H1 (cell line): ENCODE measurements around the gene CMIP. TPM values are rescaled to one million over a fixed set of nuclear protein-coding genes. Genes with fewer than 3 reads are reported as not detected.

Experiments used
- CTCF ChIA-PET: fragments of 300-600 bp; sonication (Branson Sonifier 250); formaldehyde crosslinking; loops from one replicate; lab custom pipeline; 2021; ENCODE audit not compliant: partially characterized antibody; lab: Charles Lee
- POLR2A ChIA-PET: fragments of 300-600 bp; sonication (Branson Sonifier 250); formaldehyde crosslinking; loops from one replicate; lab custom pipeline; 2021; ENCODE audit warnings: inconsistent platforms; ENCODE audit not compliant: partially characterized antibody; lab: Charles Lee
- DNase-seq, 2 experiments: peaks; one replicate each; pipeline versions ENCODE4 v3.0.0 to v3.0.0-alpha.2; 2010 to 2022; ENCODE audit warnings: low spot score in 2 of 2, low read depth in 1 of 2, mixed read lengths in 1 of 2
- FAIRE-seq: peaks from 2 replicates; lab custom pipeline; 2011; peaks lifted over from hg19 to GRCh38; lab: Jason Lieb, UNC
- H2AFZ ChIP-seq: 2 replicates; pipeline ENCODE4 v1.8.1; 2012; ENCODE audit warnings: low read length, inconsistent platforms
- H2AK5ac ChIP-seq: 2 replicates; pipeline ENCODE4 v1.6.1; 2013; ENCODE audit warnings: low read depth, low read length
- H2BK120ac ChIP-seq: replicated peaks from 2 replicates; pipeline ENCODE3; 2013; ENCODE audit warnings: low read depth, low read length, inconsistent platforms
- H2BK12ac ChIP-seq: 2 replicates; pipeline ENCODE4 v1.6.1; 2013; ENCODE audit warnings: low read depth, low read length
- H2BK15ac ChIP-seq: 2 replicates; pipeline ENCODE4 v1.6.1; 2013; ENCODE audit warnings: low read length
- H2BK20ac ChIP-seq: 2 replicates; pipeline ENCODE4 v1.6.1; 2013; ENCODE audit warnings: low read length
- H2BK5ac ChIP-seq: 2 replicates; pipeline ENCODE4 v1.6.1; 2013; ENCODE audit warnings: low read depth, low read length
- H3K14ac ChIP-seq: 2 replicates; pipeline ENCODE4 v1.6.1; 2013; ENCODE audit warnings: inconsistent platforms; ENCODE audit not compliant: insufficient read length
- H3K18ac ChIP-seq: 2 replicates; pipeline ENCODE4 v1.6.1; 2013; ENCODE audit warnings: low read length; ENCODE audit errors: extremely low read depth
- H3K23ac ChIP-seq: 2 replicates; pipeline ENCODE4 v1.6.1; 2013; ENCODE audit warnings: inconsistent platforms; ENCODE audit not compliant: insufficient read length
- H3K23me2 ChIP-seq: 2 replicates; pipeline ENCODE4 v1.6.1; 2013; ENCODE audit warnings: low read depth, low read length
- H3K27ac ChIP-seq: 2 replicates; pipeline ENCODE4 v1.6.1; 2011; ENCODE audit warnings: low read depth, low read length, inconsistent platforms
- H3K27me3 ChIP-seq, 4 experiments: replicated peaks in 1 of 4; 1 replicate in 1 of 4; 2 replicates in 3 of 4; pipeline versions ENCODE4 v1.6.1 to v1.8.1; 2011 to 2013; ENCODE audit warnings: low read length in 3 of 4, mild to moderate bottlenecking in 3 of 4, inconsistent platforms in 2 of 4, mixed read lengths in 2 of 4, moderate library complexity in 1 of 4; ENCODE audit not compliant: control insufficient read depth in 3 of 4, insufficient read depth in 3 of 4; ENCODE audit errors: extremely low read depth in 1 of 4
- H3K36me3 ChIP-seq, 4 experiments: 2 replicates each; pipeline versions ENCODE4 v1.6.1 to v1.8.1; 2011 to 2013; ENCODE audit warnings: mild to moderate bottlenecking in 4 of 4, low read length in 3 of 4, moderate library complexity in 2 of 4, control low read depth in 1 of 4, inconsistent platforms in 1 of 4; ENCODE audit not compliant: insufficient read depth in 4 of 4, control insufficient read depth in 2 of 4
- H3K4ac ChIP-seq: replicated peaks from 2 replicates; pipeline ENCODE3; 2013; ENCODE audit warnings: low read length, low read depth, mixed read lengths, inconsistent platforms; ENCODE audit not compliant: insufficient read length
- H3K4me1 ChIP-seq, 4 experiments: replicated peaks in 1 of 4; 1 replicate in 1 of 4; 2 replicates in 3 of 4; pipeline versions ENCODE4 v1.6.1 to v1.8.1; 2011 to 2013; ENCODE audit warnings: low read length in 3 of 4, inconsistent platforms in 2 of 4, mixed read lengths in 1 of 4; ENCODE audit not compliant: insufficient read depth in 4 of 4, control insufficient read depth in 3 of 4
- H3K4me2 ChIP-seq, 2 experiments: 2 replicates each; pipeline versions ENCODE4 v1.6.1 to v1.8.1; 2011 to 2013; ENCODE audit warnings: low read depth in 2 of 2, low read length in 2 of 2, control low read depth in 1 of 2, inconsistent platforms in 1 of 2, mild to moderate bottlenecking in 1 of 2; ENCODE audit not compliant: insufficient read depth in 1 of 2
- H3K4me3 ChIP-seq, 4 experiments: fragments of 200-600, 300-600 bp in 1 of 4; sonication (generic), shearing (Covaris generic), sonication (Bioruptor Twin) in 1 of 4; 2 replicates each; pipeline versions ENCODE4 v1.5.1 to v1.8.1; 2011 to 2016; ENCODE audit warnings: low read length in 4 of 4, low read depth in 3 of 4, control low read depth in 2 of 4, inconsistent platforms in 2 of 4, mild to moderate bottlenecking in 2 of 4, mixed read lengths in 1 of 4, moderate library complexity in 1 of 4; ENCODE audit not compliant: insufficient read depth in 2 of 4; ENCODE audit errors: extremely low read depth in 1 of 4
- H3K56ac ChIP-seq: replicated peaks from 2 replicates; pipeline ENCODE3; 2013; ENCODE audit warnings: low read depth, mild to moderate bottlenecking, mixed read lengths, low read length, inconsistent platforms; ENCODE audit not compliant: insufficient read length
- H3K79me1 ChIP-seq: 2 replicates; pipeline ENCODE4 v1.6.1; 2013; ENCODE audit warnings: low read depth, low read length, control low read depth
- H3K79me2 ChIP-seq, 2 experiments: 2 replicates each; pipeline versions ENCODE4 v1.6.1 to v1.8.1; 2012 to 2013; ENCODE audit warnings: low read length in 2 of 2, mild to moderate bottlenecking in 2 of 2, inconsistent platforms in 1 of 2; ENCODE audit not compliant: insufficient read depth in 2 of 2, control insufficient read depth in 1 of 2
- H3K9ac ChIP-seq, 4 experiments: replicated peaks in 1 of 4; 1 replicate in 1 of 4; 2 replicates in 3 of 4; pipeline versions ENCODE4 v1.6.1 to v1.8.1; 2011 to 2013; ENCODE audit warnings: low read depth in 3 of 4, low read length in 3 of 4, control low read depth in 2 of 4, mild to moderate bottlenecking in 2 of 4, moderate library complexity in 2 of 4, inconsistent platforms in 1 of 4; ENCODE audit errors: extremely low read depth in 1 of 4
- H3K9me3 ChIP-seq, 2 experiments: 2 replicates each; pipeline versions ENCODE4 v1.6.1 to v1.8.1; 2012 to 2013; ENCODE audit warnings: mild to moderate bottlenecking in 2 of 2, moderate library complexity in 2 of 2, control low read depth in 1 of 2, inconsistent platforms in 1 of 2, low read depth in 1 of 2, low read length in 1 of 2, mixed read lengths in 1 of 2; ENCODE audit not compliant: insufficient read depth in 2 of 2
- H4K20me1 ChIP-seq, 2 experiments: replicated peaks in 1 of 2; 2 replicates each; pipeline versions ENCODE3 to v1.8.1; 2011 to 2013; ENCODE audit warnings: inconsistent platforms in 2 of 2, low read length in 2 of 2, mild to moderate bottlenecking in 1 of 2; ENCODE audit not compliant: insufficient read depth in 2 of 2, control insufficient read depth in 1 of 2
- H4K5ac ChIP-seq: 2 replicates; pipeline ENCODE4 v1.6.1; 2013; ENCODE audit warnings: low read length, low read depth, mixed read lengths, inconsistent platforms; ENCODE audit not compliant: insufficient read length
- H4K8ac ChIP-seq: 2 replicates; pipeline ENCODE4 v1.8.0; 2013; ENCODE audit warnings: mild to moderate bottlenecking, moderate library complexity, low read length, inconsistent platforms; ENCODE audit not compliant: insufficient read depth; ENCODE audit errors: extremely low read depth
- H4K91ac ChIP-seq: replicated peaks from 2 replicates; pipeline ENCODE3; 2013; ENCODE audit warnings: low read length, mixed read lengths, inconsistent platforms; ENCODE audit not compliant: insufficient read length
- ASH2L ChIP-seq: fragments of 200-600, 300-600 bp; sonication (generic); IDR thresholded peaks from one replicate; pipeline ENCODE4 v1.7.1; 2017; ENCODE audit warnings: low read length
- GTF2F1 ChIP-seq: IDR thresholded peaks from 2 replicates; pipeline ENCODE4 v1.6.1; 2012; ENCODE audit warnings: low read depth, low read length, improper control_type of control experiment, borderline replicate concordance
- RAD21 ChIP-seq, 2 experiments: IDR thresholded peaks in 1 of 2; conservative IDR thresholded peaks in 1 of 2; 2 replicates each; pipeline ENCODE4 v1.6.1; 2011; ENCODE audit warnings: low read depth in 2 of 2, low read length in 2 of 2, improper control_type of control experiment in 1 of 2, inconsistent platforms in 1 of 2, mild to moderate bottlenecking in 1 of 2, moderate library complexity in 1 of 2
- RXRA ChIP-seq: IDR thresholded peaks from 2 replicates; pipeline ENCODE4 v1.6.1; 2011; ENCODE audit warnings: low read depth, mild to moderate bottlenecking, low read length, moderate library complexity; ENCODE audit not compliant: insufficient read depth
- WGBS, 2 experiments: shearing (Covaris generic) in 1 of 2; methylation state at CpG; one replicate each; pipeline versions ENCODE4 v1.1.6 to v1.1.7; 2013 to 2015; ENCODE audit warnings: low lambda C conversion rate in 2 of 2, mixed read lengths in 2 of 2, inconsistent platforms in 1 of 2, low coverage in 1 of 2, missing lambda C conversion rate in 1 of 2; ENCODE audit not compliant: insufficient replicate concordance in 2 of 2, insufficient coverage in 1 of 2, insufficient read length in 1 of 2; ENCODE audit errors: extremely low coverage in 1 of 2, missing lambda C conversion rate in 1 of 2; 5-methylcytosine and 5-hydroxymethylcytosine counted together
- polyA plus RNA-seq, 7 experiments: library from polyadenylated mRNA; depleted of rRNA in 3 of 7; stranded (reverse) in 5 of 7; unstranded in 2 of 7; fragments of >200 nt in 5 of 7; fragments of 200-250 nt in 2 of 7; gene quantifications; 1 replicate in 5 of 7; 2 replicates in 1 of 7; 4 replicates in 1 of 7; pipeline versions ENCODE4 v1.2.1 to v1.2.3, GENCODE V29; 2011 to 2013; ENCODE audit warnings: missing spikeins in 2 of 7, mixed read lengths in 2 of 7
- total RNA-seq: library from RNA; stranded (reverse); fragmentation: NEBNext Ultra II Directional; extraction: Animal tissue kit (Norgen Biotek cat#: 25700); gene quantifications from 2 replicates; pipeline ENCODE4 v1.2.1, GENCODE V29; 2021

The CMIP gene
- total and polyA plus RNA-seq, 2 of the 8 experiments (the other 6 are each of a cell fraction or from before 2014, with no cell fraction given), result 7.9 to 53.2 TPM

DNA sequence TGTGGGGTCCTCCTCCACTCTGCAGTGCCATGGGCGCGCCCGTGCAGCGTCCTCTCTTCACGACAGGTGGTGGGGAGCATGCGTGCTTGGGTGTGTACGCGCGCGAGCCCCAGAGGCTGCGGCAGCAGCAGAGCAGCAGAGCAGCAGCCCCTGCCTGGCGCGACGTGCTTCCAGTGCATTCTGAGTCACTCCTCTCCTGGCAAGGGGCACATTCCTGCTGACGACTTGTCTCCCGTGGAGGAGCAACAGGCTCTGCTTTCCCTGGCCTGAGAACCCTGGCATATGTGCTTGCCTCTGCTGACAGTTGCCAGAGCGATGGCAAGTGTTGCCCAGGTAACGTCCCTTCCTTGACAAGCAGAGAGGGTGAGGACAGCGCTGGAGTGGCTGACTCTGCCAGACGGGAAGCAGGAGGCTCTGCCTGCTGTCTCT is 200.7 kb downstream of the CMIP start:
- no peak overlapping the region for H3K23ac ChIP-seq
- H2BK5ac ChIP-seq, result no peak overlapping the region
- H2BK15ac ChIP-seq, result no peak overlapping the region
- H3K4me1 ChIP-seq, result peaks cover 0 to 9% (median 3%) of the 10 kb centered on the region in 4 experiments; a peak in 4 of 7 replicates
- no peak overlapping the region for H2BK120ac ChIP-seq
- no peak overlapping the region for H3K18ac ChIP-seq
- DNase-seq (no peak), FAIRE-seq (no peak)
- no peak overlapping the region for H2BK12ac ChIP-seq
- no peak overlapping the region for H2AK5ac ChIP-seq
- no peak overlapping the region for H3K4me3 ChIP-seq
- no peaks in the 10 kb centered on the region; a peak in 1 of 7 replicates for H3K27me3 ChIP-seq
- TF ChIP-seq ASH2L, result no peak
- no peak for TF ChIP-seq RAD21 (IDR thresholded peaks at IDR 0.05 in 1 of 2, conservative IDR thresholded peaks at IDR 0.05 in 1 of 2; ENCODE audit: low read depth in 2 of 2, low read length in 2 of 2)
- no peak for TF ChIP-seq RXRA
- no peak for TF ChIP-seq GTF2F1
- WGBS, 2 experiments, result 87% methylated on average over 20 of the region's 20 CpGs; no CpG with 5 or more reads in 1 of the 2 experiments
- no peak overlapping the region for H4K91ac ChIP-seq
- no peak overlapping the region for H3K4ac ChIP-seq
- H3K56ac ChIP-seq, result no peak overlapping the region
- peaks cover 7 to 34% of the 10 kb centered on the region in 2 experiments for H4K20me1 ChIP-seq
- no peak overlapping the region for H3K27ac ChIP-seq
- no peak overlapping the region for H2AFZ ChIP-seq
- H4K5ac ChIP-seq, result no peak overlapping the region
- no peak overlapping the region for H3K14ac ChIP-seq
- ChIA-PET CTCF (interaction anchor here (0.8 to 1.1 kb wide), 3 partner anchors 22 to 90 kb away, joined by 3 to 4 read pairs (median 4); no protein-coding TSS in a partner anchor), POLR2A (interaction anchor here (1.6 kb wide), 1 partner anchor 13 kb away, joined by 4 read pairs; no protein-coding TSS in a partner anchor)
- no peak overlapping the region for H2BK20ac ChIP-seq
- no peak overlapping the region for H4K8ac ChIP-seq
- H3K79me1 ChIP-seq, result peaks cover 13% of the 10 kb centered on the region
- H3K36me3 ChIP-seq, result no peaks in the 10 kb centered on the region
- peaks cover 5% of the 10 kb centered on the region; the same call in 1 of the 2 replicates for H3K23me2 ChIP-seq
- H3K79me2 ChIP-seq, result peaks cover 0 to 41% of the 10 kb centered on the region in 2 experiments; a peak in 2 of 4 replicates
- H3K9ac ChIP-seq, result no peak overlapping the region
- no peaks in the 10 kb centered on the region for H3K9me3 ChIP-seq
- no peak overlapping the region for H3K4me2 ChIP-seq
